DOHH2 (cell line): ENCODE measurements around the gene POLR3A.

Experiments
- H3F3A ChIP-seq: fragments of 200-600 bp; sonication (generic), shearing (Covaris generic); 2 replicates; pipeline ENCODE4 v1.6.0; 2016; ENCODE audit warnings: antibody characterized with exemption, mild to moderate bottlenecking; ENCODE audit not compliant: control insufficient read depth, insufficient read depth
- H3K27ac ChIP-seq: fragments of 200-600 bp; sonication (generic); 2 replicates; pipeline ENCODE4 v1.5.1; 2014; ENCODE audit warnings: low read depth, mild to moderate bottlenecking, low read length, moderate library complexity
- H3K27me3 ChIP-seq: fragments of 200-600 bp; sonication (generic); 2 replicates; pipeline ENCODE4 v1.6.1; 2014; ENCODE audit warnings: mild to moderate bottlenecking, low read length, mixed read lengths; ENCODE audit not compliant: control insufficient read depth
- H3K36me3 ChIP-seq: fragments of 200-600 bp; sonication (generic); 2 replicates; pipeline ENCODE4 v1.6.1; 2014; ENCODE audit warnings: mild to moderate bottlenecking, low read length, moderate library complexity, mixed read lengths; ENCODE audit not compliant: control insufficient read depth
- H3K4me1 ChIP-seq: fragments of 200-600 bp; sonication (generic); 2 replicates; pipeline ENCODE4 v1.6.1; 2014; ENCODE audit warnings: mild to moderate bottlenecking, low read length, mixed read lengths; ENCODE audit not compliant: control insufficient read depth
- H3K4me2 ChIP-seq: fragments of 200-600 bp; sonication (generic); 2 replicates; pipeline ENCODE4 v1.6.0; 2014; ENCODE audit warnings: mild to moderate bottlenecking, low read length, moderate library complexity
- H3K4me3 ChIP-seq: fragments of 200-600 bp; sonication (generic); 2 replicates; pipeline ENCODE4 v1.5.1; 2014; ENCODE audit warnings: mild to moderate bottlenecking, low read length, mixed read lengths
- H3K79me2 ChIP-seq: fragments of 200-600 bp; sonication (generic); 2 replicates; pipeline ENCODE4 v1.6.1; 2014; ENCODE audit warnings: mild to moderate bottlenecking, low read length, mixed read lengths; ENCODE audit not compliant: control insufficient read depth
- H3K9me2 ChIP-seq: fragments of 200-600 bp; sonication (generic); replicated peaks from 2 replicates; pipeline ENCODE4 v1.6.1; 2014; ENCODE audit warnings: mild to moderate bottlenecking, low read length, mixed read lengths; ENCODE audit not compliant: control insufficient read depth
- H3K9me3 ChIP-seq: fragments of 200-600 bp; sonication (generic); 2 replicates; pipeline ENCODE4 v1.6.1; 2014; ENCODE audit warnings: antibody characterized with exemption, low read length, mixed read lengths; ENCODE audit not compliant: control insufficient read depth, insufficient read depth
- H4K20me1 ChIP-seq: fragments of 200-600 bp; sonication (generic); 2 replicates; pipeline ENCODE4 v1.6.0; 2014; ENCODE audit warnings: low read depth, mild to moderate bottlenecking, antibody characterized with exemption, low read length, moderate library complexity; ENCODE audit not compliant: control insufficient read depth, insufficient read depth
- EZH2phosphoT487 ChIP-seq: fragments of 200-600 bp; sonication (generic); IDR thresholded peaks from 2 replicates; pipeline ENCODE4 v1.6.1; 2017; ENCODE audit warnings: borderline replicate concordance, mild to moderate bottlenecking, antibody characterized with exemption, low read length, moderate library complexity, mixed read lengths
- TF ChIP-seq, protein P1 (sequence below): fragments of 200-600 bp; sonication (generic); IDR thresholded peaks from one replicate; pipeline ENCODE4 v1.5.1; 2014; ENCODE audit warnings: antibody characterized with exemption, mild to moderate bottlenecking, low read depth, low read length; ENCODE audit not compliant: poor library complexity, severe bottlenecking

POLR3A gene

DNA sequence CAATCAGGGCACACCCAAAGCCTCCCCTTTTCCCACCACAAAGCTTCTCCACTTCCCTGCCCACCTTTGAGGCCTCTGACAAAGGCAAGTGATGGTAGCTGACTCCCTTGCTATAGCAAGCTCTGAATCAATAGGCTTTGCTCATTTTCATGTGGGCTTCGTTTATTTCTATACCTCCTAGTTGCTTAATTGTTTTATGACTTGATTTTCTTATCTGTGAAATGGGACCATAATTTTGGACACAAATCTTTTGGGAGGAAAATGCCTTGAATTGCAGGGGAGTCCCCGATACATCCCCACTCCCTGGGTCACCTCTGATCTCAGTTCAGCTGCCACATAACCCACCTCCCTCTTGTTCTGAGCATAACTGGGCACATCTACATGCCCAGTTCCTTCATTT is 89.1 kb downstream of the POLR3A start:
- Histone ChIP-seq H3K27me3 (no peaks in the 10 kb centered on the region), H4K20me1 (no peaks in the 10 kb centered on the region), H3K27ac (no peak overlapping the region), H3K4me3 (no peak overlapping the region), H3K36me3 (no peaks in the 10 kb centered on the region), H3K4me2 (no peak overlapping the region), H3K79me2 (no peaks in the 10 kb centered on the region), H3K4me1 (no peaks in the 10 kb centered on the region), H3F3A (no peaks in the 10 kb centered on the region), H3K9me3 (no peaks in the 10 kb centered on the region), H3K9me2 (no peaks in the 10 kb centered on the region)
- TF ChIP-seq, protein P1, sequence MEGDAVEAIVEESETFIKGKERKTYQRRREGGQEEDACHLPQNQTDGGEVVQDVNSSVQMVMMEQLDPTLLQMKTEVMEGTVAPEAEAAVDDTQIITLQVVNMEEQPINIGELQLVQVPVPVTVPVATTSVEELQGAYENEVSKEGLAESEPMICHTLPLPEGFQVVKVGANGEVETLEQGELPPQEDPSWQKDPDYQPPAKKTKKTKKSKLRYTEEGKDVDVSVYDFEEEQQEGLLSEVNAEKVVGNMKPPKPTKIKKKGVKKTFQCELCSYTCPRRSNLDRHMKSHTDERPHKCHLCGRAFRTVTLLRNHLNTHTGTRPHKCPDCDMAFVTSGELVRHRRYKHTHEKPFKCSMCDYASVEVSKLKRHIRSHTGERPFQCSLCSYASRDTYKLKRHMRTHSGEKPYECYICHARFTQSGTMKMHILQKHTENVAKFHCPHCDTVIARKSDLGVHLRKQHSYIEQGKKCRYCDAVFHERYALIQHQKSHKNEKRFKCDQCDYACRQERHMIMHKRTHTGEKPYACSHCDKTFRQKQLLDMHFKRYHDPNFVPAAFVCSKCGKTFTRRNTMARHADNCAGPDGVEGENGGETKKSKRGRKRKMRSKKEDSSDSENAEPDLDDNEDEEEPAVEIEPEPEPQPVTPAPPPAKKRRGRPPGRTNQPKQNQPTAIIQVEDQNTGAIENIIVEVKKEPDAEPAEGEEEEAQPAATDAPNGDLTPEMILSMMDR: no peak
- no peak for TF ChIP-seq EZH2phosphoT487

DNA sequence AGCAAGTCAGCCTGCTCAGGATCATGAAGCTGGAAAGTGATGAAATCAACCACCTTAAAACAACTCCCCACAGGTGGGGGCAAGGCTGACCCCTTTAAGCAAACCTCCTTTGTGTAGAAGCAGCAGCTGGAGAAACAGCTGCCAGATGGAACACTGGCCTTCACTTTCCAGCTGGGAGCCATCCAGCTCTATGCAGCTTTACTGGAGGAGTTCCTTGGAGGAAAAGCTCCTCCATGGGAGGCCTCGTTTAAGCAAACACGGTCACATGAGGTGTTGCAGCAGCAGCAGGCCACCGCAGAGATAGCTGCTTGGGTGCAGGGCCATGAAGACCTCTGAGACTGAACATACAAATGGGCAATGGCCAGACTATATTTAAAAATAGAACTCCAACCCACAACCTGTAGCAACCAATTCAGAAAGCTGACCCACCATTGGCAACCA is 89.7 kb downstream of the POLR3A start:
- Histone ChIP-seq H3K9me3 (no peaks in the 10 kb centered on the region), H4K20me1 (no peaks in the 10 kb centered on the region), H3K27ac (no peak overlapping the region), H3K36me3 (no peaks in the 10 kb centered on the region), H3K79me2 (no peaks in the 10 kb centered on the region), H3K27me3 (no peaks in the 10 kb centered on the region), H3F3A (no peaks in the 10 kb centered on the region), H3K4me3 (no peak overlapping the region), H3K9me2 (no peaks in the 10 kb centered on the region), H3K4me2 (no peak overlapping the region), H3K4me1 (no peaks in the 10 kb centered on the region)
- TF ChIP-seq, protein P1: no peak
- TF ChIP-seq EZH2phosphoT487: no peak

DNA sequence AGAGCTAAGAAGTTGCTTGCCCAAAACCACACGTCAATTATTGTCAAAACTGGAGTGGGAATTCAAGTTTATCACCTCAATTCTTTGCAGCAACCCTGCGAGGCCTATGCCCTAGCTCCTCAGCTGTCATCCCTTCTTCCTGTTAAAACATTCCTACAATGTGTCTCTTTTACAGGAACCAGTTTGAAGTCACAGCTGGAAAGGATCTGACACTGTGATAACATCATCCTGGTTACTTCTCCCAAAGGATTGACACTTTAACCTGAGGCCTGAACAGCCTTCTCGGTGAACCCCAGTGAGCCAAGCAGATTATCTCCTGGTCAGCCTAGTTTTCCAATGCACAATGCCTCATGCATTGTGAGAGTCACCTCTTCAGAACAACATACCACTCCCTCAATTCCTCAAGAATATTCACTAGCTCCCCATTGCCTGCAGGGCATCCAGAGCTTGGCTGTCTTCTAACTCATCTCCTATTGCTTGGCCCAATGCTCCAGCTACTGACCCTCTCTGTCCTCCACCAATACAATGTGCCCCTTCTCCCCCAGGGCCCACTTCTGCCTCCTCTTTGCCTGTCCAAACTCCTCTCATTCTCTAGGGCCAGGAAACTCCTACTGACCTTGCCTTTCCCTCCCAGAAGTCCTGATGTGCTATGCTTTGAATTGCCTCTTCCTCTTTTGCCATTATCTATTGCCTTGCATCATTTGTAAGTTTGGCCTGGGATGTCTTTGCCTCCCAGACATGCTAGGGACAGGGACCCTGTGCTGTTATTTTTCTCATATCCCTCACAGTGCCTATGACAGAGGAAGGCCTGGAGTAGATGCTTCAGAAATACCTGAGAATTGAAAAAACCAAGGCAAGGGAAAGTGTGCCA is 92.4 kb downstream of the POLR3A start:
- no peak overlapping the region for H3K27ac ChIP-seq
- H3K79me2 ChIP-seq: no peaks in the 10 kb centered on the region
- no peaks in the 10 kb centered on the region for H3K9me3 ChIP-seq
- H3F3A ChIP-seq: no peaks in the 10 kb centered on the region
- TF ChIP-seq, protein P1: no peak
- no peak for TF ChIP-seq EZH2phosphoT487
- H3K27me3 ChIP-seq: no peaks in the 10 kb centered on the region
- H4K20me1 ChIP-seq: no peaks in the 10 kb centered on the region
- H3K4me3 ChIP-seq: no peak overlapping the region
- H3K4me2 ChIP-seq: no peak overlapping the region
- no peaks in the 10 kb centered on the region for H3K36me3 ChIP-seq
- H3K4me1 ChIP-seq: no peaks in the 10 kb centered on the region
- H3K9me2 ChIP-seq: no peaks in the 10 kb centered on the region
